OCI-LY1 (cell line): Measurements from ENCODE around the gene FAM20C.

ENCODE experiments used
- H2AFZ ChIP-seq: fragments of 200-600 bp; sonication (generic), shearing (Covaris generic); 2 replicates; pipeline ENCODE4 v1.6.0; 2014; ENCODE audit warnings: antibody characterized with exemption, mild to moderate bottlenecking, low read length
- H3F3A ChIP-seq: fragments of 200-600 bp; sonication (generic), shearing (Covaris generic); 2 replicates; pipeline ENCODE4 v1.6.0; 2014; ENCODE audit warnings: mild to moderate bottlenecking, antibody characterized with exemption, low read length, moderate library complexity; ENCODE audit not compliant: insufficient read depth
- H3K27ac ChIP-seq: fragments of 200-600 bp; sonication (generic); 2 replicates; pipeline ENCODE4 v1.5.1; 2014; ENCODE audit warnings: low read length, mixed run types, mild to moderate bottlenecking, low read depth; ENCODE audit not compliant: poor library complexity, severe bottlenecking
- H3K27me3 ChIP-seq: fragments of 200-600 bp; sonication (generic); 2 replicates; pipeline ENCODE4 v1.6.0; 2014; ENCODE audit warnings: antibody characterized with exemption, mild to moderate bottlenecking, low read length, moderate library complexity; ENCODE audit not compliant: insufficient read depth
- H3K36me3 ChIP-seq: fragments of 200-600 bp; sonication (generic); 2 replicates; pipeline ENCODE4 v1.6.1; 2014; ENCODE audit warnings: mild to moderate bottlenecking, antibody characterized with exemption, low read length, moderate library complexity, mixed read lengths; ENCODE audit not compliant: insufficient read depth
- H3K4me1 ChIP-seq: fragments of 200-600 bp; sonication (generic); 2 replicates; pipeline ENCODE4 v1.5.1; 2014; ENCODE audit warnings: mild to moderate bottlenecking, low read length, moderate library complexity; ENCODE audit not compliant: insufficient read depth, severe bottlenecking
- H3K4me2 ChIP-seq: fragments of 200-600 bp; sonication (generic), shearing (Covaris generic); 2 replicates; pipeline ENCODE4 v1.6.1; 2014; ENCODE audit warnings: low read length
- H3K4me3 ChIP-seq: fragments of 200-600 bp; sonication (generic); 2 replicates; pipeline ENCODE4 v1.5.1; 2014; ENCODE audit warnings: low read length, low read depth, mild to moderate bottlenecking, mixed read lengths; ENCODE audit not compliant: poor library complexity, severe bottlenecking
- H3K79me2 ChIP-seq: fragments of 200-600 bp; shearing (Covaris generic); 2 replicates; pipeline ENCODE4 v1.6.1; 2016; ENCODE audit warnings: mixed run types, low read length, mixed read lengths; ENCODE audit not compliant: insufficient read depth
- H3K9ac ChIP-seq: fragments of 200-600 bp; sonication (generic), shearing (Covaris generic); 2 replicates; pipeline ENCODE4 v1.6.1; 2014; ENCODE audit warnings: mild to moderate bottlenecking, low read length, mixed read lengths
- H3K9me2 ChIP-seq: fragments of 200-600 bp; sonication (generic), shearing (Covaris generic); 2 replicates; pipeline ENCODE4 v1.6.1; 2014; ENCODE audit warnings: low read depth, mild to moderate bottlenecking, low read length, mixed read lengths
- H3K9me3 ChIP-seq: fragments of 200-600 bp; shearing (Covaris generic); 2 replicates; pipeline ENCODE4 v1.6.1; 2014; ENCODE audit warnings: low read length, mixed read lengths
- H4K20me1 ChIP-seq: fragments of 200-600 bp; sonication (generic), shearing (Covaris generic); 2 replicates; pipeline ENCODE4 v1.6.0; 2016; ENCODE audit warnings: mild to moderate bottlenecking, low read length; ENCODE audit not compliant: insufficient read depth
- EZH2 ChIP-seq: fragments of 200-600 bp; sonication (generic), shearing (Covaris generic); IDR thresholded peaks from 2 replicates; pipeline ENCODE4 v1.8.0; 2017; ENCODE audit warnings: borderline replicate concordance, mixed run types, mild to moderate bottlenecking, antibody characterized with exemption, low read length, moderate library complexity, mixed read lengths
- TF ChIP-seq, protein P1 (sequence below): fragments of 200-600 bp; sonication (generic), shearing (Covaris generic); IDR thresholded peaks from 2 replicates; pipeline ENCODE4 v1.5.1; 2017; ENCODE audit warnings: mild to moderate bottlenecking, antibody characterized with exemption, low read length, moderate library complexity, mixed read lengths

FAM20C gene

DNA sequence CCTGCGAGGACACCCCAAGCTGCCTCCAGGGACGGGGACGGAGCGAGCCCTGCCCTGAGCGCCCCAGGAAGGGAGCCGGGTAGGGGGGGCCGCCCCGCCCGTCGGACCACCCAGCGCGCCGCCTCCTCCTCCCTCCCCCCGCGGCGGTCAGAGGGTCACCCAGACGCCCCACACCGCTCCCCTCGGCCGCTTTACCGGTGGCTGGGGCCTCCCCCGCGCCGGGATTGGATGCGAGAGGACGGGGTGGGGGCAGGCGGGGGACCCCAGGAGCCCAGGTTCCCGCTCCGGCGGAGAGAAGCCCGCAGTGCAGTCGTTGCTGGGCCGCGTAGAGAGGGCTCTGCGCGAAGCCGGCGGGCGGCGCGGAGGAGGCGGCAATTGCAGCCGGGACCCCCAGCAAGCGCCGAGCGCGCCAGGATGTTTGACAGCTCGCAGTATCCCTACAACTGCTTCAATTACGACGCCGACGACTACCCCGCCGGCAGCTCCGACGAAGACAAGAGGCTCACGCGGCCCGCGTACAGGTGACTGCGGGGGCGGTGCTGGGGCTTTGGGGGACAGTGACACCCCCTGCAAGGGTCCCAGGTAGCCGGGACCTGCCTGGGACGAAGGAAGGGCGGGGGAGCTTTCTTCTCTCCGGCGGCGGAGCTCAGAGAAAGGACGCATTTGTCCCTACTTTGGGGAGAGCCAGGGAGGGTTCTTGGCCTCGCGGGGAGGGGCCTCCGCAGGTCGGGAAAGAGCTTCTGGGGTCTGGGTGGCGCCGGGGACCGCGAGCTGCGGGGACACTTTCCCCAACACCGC is 97.6 kb downstream of the FAM20C start, which contains the start of gene FOXL3:
Gene FOXL3 (plus strand): TSS at position 415 of the 798 bp plus-strand sequence. CDS start 0 bp downstream, at position 415.
- Histone ChIP-seq H3K4me3 (no peak within 1 kb of the TSS), H3K79me2 (no peaks in the 10 kb centered on the region), H3K27me3 (no peaks in the 10 kb centered on the region), H3F3A (no peaks in the 10 kb centered on the region), H3K27ac (no peak within 1 kb of the TSS), H3K9me3 (no peaks in the 10 kb centered on the region), H3K4me2 (no peak within 1 kb of the TSS), H4K20me1 (no peaks in the 10 kb centered on the region), H3K9ac (no peak within 1 kb of the TSS), H3K36me3 (no peaks in the 10 kb centered on the region), H2AFZ (no peak within 1 kb of the TSS), H3K9me2 (no peaks in the 10 kb centered on the region), H3K4me1 (no peaks in the 10 kb centered on the region)
- TF ChIP-seq, protein P1, sequence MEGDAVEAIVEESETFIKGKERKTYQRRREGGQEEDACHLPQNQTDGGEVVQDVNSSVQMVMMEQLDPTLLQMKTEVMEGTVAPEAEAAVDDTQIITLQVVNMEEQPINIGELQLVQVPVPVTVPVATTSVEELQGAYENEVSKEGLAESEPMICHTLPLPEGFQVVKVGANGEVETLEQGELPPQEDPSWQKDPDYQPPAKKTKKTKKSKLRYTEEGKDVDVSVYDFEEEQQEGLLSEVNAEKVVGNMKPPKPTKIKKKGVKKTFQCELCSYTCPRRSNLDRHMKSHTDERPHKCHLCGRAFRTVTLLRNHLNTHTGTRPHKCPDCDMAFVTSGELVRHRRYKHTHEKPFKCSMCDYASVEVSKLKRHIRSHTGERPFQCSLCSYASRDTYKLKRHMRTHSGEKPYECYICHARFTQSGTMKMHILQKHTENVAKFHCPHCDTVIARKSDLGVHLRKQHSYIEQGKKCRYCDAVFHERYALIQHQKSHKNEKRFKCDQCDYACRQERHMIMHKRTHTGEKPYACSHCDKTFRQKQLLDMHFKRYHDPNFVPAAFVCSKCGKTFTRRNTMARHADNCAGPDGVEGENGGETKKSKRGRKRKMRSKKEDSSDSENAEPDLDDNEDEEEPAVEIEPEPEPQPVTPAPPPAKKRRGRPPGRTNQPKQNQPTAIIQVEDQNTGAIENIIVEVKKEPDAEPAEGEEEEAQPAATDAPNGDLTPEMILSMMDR: no peak
- TF ChIP-seq EZH2: no peak

DNA sequence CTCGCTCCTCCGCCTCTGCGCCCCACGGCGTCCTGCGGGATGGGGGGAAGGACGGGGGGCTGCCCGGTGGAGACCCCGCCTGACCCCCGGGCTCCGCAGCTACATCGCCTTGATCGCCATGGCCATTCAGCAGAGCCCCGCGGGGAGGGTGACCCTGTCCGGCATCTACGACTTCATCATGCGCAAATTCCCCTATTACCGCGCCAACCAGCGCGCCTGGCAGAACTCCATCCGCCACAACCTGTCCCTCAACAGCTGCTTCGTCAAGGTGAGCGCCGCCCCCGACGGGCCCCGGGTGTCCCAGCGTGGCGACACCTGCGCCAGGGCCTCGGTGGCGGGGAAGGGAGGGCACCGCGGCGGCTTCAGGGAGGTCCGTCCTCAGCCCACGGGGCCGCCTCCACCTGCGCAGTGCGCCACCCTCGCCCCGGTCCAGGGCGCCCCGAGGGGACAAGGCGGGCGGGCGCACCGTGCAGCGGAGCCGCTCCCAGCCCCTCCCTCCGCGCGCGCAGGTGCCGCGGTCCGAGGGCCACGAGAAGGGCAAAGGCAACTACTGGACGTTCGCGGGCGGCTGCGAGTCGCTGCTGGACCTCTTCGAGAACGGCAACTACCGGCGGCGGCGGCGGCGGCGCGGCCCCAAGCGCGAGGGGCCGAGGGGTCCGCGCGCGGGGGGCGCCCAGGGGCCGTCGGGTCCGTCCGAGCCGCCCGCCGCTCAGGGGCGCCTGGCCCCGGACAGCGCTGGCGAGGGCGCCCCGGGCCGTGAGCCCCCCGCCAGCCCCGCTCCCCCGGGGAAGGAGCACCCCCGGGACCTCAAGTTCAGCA is 98.4 kb downstream of the FAM20C start:
- Histone ChIP-seq H3K4me3 (no peak overlapping the region), H3K27me3 (no peaks in the 10 kb centered on the region)

DNA sequence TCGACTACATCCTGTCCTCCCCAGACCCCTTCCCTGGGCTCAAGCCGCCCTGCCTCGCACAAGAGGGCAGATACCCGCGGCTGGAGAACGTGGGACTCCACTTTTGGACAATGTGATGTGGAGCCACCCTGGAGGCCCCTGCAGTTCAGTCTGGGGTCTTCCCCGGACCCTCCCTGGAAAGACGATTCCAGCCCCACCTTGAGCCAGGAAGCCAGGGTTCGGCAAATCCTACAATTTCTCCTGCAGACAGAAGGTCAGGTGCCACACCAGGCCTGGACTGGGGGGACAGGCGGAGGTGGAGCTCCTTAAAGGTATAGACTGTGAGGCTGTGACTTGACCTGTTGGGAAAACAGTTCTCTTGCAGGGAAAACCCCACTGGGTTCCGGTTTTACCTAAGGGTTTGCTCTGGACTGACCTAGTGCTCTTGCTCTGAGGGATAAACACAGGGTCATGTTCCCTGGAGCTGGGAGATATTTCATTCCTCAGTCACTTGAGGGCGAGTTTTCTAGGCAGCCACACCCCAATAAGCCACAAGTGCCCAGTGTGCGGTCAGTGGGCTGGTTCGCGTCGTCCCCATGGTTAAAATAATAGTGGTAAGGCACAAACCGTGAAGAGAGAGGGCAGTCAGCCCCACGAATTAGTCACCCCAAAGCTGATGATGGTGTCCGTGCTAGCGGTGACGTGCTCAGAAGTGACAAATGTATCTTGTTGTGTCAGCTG is 99.2 kb downstream of the FAM20C start:
- H3K36me3 ChIP-seq: no peaks in the 10 kb centered on the region
- H3K4me3 ChIP-seq: no peak overlapping the region
- no peak overlapping the region for H2AFZ ChIP-seq
- TF ChIP-seq, protein P1: no peak
- TF ChIP-seq EZH2: no peak
- H3K9ac ChIP-seq: no peak overlapping the region
- H3K27me3 ChIP-seq: no peaks in the 10 kb centered on the region
- no peaks in the 10 kb centered on the region for H3K79me2 ChIP-seq
- no peak overlapping the region for H3K27ac ChIP-seq
- H3F3A ChIP-seq: no peaks in the 10 kb centered on the region
- H3K4me2 ChIP-seq: no peak overlapping the region
- no peaks in the 10 kb centered on the region for H3K9me2 ChIP-seq
- H3K9me3 ChIP-seq: no peaks in the 10 kb centered on the region
- no peaks in the 10 kb centered on the region for H4K20me1 ChIP-seq
- no peaks in the 10 kb centered on the region for H3K4me1 ChIP-seq

More for the DNA sequence above, 98.4 kb downstream of the FAM20C start:
- Histone ChIP-seq H3K9me2 (no peaks in the 10 kb centered on the region), H3K9ac (no peak overlapping the region), H2AFZ (no peak overlapping the region), H4K20me1 (no peaks in the 10 kb centered on the region), H3K79me2 (no peaks in the 10 kb centered on the region), H3F3A (no peaks in the 10 kb centered on the region), H3K4me1 (no peaks in the 10 kb centered on the region), H3K4me2 (no peak overlapping the region), H3K27ac (no peak overlapping the region), H3K9me3 (no peaks in the 10 kb centered on the region), H3K36me3 (no peaks in the 10 kb centered on the region)
- no peak for TF ChIP-seq EZH2
- TF ChIP-seq, protein P1: no peak
